GM18861 (cell line): Measurements from ENCODE around the gene PKNOX1.
"Not testable (repeated sequence)": the region's sequence is repeated elsewhere in the genome, so short reads cannot be mapped to it uniquely, and the experiment has no call there.

Experiments
- ATAC-seq: cut with Tn5 transposase; IDR thresholded peaks from one replicate; pipeline ENCODE4 v1.9.1; 2021; ENCODE audit not compliant: unreplicated experiment

The PKNOX1 gene, protein sequence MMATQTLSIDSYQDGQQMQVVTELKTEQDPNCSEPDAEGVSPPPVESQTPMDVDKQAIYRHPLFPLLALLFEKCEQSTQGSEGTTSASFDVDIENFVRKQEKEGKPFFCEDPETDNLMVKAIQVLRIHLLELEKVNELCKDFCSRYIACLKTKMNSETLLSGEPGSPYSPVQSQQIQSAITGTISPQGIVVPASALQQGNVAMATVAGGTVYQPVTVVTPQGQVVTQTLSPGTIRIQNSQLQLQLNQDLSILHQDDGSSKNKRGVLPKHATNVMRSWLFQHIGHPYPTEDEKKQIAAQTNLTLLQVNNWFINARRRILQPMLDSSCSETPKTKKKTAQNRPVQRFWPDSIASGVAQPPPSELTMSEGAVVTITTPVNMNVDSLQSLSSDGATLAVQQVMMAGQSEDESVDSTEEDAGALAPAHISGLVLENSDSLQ

DNA sequence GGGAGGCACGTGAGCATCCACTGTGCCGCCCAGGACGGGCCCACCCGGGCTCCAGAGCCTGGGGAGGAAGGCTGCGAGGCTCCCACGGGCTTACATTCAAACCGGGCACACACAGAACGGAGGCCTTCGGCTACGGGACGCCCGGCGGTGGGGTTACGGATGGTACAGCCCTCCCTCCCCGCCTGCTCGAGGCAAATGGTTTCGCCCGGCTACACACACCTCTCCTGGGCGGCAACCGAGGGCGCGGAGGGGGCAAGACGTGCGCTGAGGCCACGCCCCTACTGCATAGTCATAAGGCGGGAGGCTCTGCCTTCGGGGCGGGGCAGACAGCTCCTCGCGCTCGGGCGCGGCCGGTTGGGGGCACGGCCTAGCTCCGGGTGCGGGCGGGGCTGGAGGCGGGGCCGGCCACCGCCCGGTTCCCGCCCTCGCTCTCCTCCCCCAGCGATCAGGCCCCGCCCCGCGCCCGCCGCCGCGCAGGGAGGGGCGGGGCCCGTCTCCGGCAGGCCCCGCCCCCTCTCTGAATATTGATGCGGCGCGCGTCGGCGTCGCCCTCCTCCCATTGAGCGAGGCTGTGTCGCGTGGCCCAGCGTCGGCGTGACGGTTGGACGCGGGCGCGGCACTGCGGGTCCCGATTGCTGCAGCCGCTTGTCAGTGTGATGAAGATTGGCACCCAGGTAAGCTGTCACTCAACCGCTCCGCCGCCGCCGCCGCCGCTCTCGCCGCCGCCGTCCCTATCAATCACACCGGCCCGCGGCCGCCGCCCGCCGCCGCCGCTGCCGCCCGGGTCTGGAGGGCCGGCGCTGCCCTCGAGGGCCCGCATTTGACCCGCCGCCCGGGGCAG, at the start of gene PKNOX1:
Gene PKNOX1 (plus strand): TSS at position 572 of the 841 bp plus-strand sequence. CDS start 29,820 bp downstream, outside the sequence.
- peak; percentile 76 for ATAC-seq

DNA sequence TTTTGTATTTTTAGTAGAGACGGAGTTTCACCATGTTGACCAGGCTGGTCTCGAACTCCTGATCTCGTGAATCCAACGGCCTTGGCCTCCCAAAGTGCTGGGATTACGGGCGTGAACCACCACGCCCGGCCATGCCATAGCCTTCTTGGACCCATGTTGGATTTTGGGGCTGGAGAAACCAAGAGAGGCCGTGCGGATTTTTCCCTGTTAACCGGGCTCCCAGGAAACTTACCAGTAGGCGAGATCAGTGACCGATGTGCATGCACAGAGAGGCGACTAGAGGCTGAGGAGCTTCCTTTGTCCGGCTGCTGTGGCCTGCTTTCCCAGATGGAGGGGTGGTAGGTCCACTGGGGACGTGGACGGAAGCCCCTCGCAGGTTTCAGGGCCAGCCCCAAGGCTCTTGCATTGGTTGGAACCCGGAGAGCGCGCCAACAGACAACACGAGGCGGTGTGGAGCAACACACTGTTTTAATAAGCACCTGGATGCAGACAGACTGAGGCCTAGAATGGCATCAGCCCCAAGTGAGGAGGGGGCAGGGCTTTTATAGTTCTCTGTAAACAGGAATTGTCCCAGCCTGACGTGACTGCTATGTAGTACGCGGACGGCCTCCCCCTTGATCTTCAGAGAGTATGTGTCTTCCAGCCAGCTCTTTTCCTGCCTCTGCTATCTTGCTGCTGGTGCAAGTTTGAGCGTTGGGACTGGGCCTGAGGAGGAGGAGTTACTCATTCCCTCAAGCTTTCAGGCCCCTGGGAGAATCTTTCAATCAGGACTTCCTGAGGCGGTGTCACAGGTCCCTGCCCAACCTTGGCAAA, 49.0 kb upstream of the PKNOX1 start, which contains the start of gene ERVH48-1:
Gene ERVH48-1 (minus strand): TSS at position 517 of the 813 bp plus-strand sequence. CDS start 6,624 bp downstream, outside the sequence.
- ATAC-seq, result no peak

DNA sequence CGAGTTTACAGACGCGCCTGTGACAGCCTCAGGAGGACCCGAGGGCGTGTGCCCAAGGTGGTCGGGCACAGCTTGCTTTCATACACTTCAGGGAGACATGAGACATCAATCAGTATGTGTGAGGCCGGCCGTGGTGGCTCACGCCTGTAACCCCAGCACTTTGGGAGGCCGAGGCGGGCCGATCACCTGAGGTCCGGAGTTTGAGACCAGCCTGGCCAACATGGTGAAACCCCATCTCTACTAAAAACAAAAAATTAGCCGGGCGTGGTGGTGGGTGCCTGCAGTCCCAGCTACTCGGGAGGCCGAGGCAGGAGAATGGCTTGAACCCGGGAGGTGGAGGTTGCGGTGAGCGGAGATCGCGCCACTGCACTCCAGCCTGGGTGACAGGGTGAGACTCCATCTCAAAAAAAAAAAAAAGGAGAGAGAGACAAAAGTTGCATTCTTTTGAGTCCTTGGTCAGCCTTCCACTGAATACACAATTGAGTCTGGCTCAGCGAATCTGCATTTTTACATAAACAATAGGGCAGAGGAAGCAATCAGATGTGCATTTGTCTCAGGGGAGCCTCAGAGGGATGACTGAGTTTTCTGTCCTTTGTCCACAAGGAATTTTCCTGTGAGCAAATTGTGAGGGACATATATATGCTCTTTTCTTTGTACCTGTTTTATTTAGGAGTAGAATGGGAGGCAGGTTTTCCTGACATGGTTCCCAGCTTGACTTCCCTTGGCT, 46.7 kb upstream of the PKNOX1 start:
- ATAC-seq, result not testable (repeated sequence)

DNA sequence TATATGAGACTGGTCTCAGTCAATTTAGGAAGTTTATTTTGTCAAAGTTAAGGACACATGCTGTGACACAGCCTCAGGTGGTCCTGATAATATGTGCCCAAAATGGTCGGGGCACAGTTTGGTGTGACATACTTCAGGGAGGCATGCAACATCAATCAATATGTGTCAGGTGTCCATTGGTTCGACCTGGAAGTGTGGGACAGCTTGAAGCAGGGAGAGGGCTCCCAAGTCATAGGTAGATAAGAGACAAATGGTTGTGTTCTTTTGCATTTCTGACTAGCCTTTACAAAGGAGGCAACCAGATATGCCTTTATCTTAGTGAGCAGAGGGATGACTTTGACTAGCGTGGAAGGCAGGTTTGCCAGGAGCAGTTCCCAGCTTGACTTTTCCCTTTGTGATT, 44.4 kb upstream of the PKNOX1 start:
- ATAC-seq, result no peak

DNA sequence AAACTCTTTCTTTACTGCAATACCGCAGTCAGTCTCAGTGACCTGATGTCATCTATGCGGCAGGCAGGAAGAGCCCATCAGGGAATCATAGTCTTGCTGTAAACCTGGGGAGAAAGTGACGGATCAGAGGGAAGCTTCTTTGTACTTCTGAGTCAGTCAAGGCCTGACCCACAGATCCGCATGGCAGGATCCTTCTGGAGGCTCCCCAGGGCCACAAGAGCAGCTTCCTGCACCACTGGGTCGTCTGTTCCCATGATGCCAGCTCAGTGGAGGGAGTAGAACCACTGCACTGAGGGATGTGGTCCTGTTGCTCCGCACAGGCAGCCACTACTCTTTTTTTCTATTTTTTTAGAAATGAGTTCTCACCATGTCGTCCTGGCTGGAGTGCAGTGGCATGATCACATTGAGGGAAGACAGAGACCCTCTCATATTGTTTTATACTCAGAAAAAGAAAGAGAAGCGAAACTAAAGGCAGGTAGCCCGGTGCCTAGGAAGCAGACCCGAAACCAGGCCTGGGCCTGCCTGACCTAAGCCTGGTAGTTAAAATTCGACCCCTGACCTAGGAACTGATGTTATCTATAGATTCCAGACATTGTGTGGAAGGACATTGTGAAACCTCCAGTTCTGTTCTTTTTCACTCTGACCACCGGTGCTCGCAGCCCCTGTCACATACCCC, 42.7 kb upstream of the PKNOX1 start:
- ATAC-seq, result no peak

DNA sequence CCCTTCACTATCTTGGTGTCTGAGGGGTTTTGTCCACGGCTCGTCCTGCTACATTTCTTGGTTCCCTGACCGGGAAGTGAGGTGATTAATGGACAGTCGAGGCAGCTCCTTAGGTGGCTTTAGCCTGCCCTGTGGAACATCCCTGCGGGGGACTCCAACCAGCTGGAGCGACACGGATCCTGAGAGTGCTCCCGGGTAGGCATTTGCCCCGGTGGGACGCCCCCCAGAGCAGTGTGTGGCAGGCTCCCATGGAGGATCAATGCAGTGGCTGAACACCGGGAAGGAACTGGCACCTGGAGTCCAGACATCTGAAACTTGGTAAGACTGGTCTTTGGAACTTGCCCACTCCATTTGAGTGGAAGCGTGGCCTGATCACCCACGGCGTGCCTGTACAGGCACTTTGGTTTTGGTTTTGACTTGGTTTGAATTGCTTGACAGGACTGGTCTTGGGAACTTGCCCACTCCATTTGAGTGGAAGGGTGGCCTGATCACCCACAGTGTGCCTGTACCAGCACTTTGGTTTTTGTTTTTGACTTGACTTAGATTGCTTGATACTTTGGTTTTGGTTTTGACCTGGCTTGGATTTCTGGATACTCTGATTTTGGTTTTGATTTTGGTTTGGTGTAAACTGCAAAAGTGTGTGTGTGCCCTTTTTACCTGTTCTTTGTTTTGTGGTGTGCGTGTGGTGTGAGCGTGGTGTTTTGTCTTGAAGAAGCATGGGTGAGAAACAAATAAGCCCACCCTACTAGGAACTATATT, 41.8 kb upstream of the PKNOX1 start:
- ATAC-seq, result not testable (repeated sequence)

DNA sequence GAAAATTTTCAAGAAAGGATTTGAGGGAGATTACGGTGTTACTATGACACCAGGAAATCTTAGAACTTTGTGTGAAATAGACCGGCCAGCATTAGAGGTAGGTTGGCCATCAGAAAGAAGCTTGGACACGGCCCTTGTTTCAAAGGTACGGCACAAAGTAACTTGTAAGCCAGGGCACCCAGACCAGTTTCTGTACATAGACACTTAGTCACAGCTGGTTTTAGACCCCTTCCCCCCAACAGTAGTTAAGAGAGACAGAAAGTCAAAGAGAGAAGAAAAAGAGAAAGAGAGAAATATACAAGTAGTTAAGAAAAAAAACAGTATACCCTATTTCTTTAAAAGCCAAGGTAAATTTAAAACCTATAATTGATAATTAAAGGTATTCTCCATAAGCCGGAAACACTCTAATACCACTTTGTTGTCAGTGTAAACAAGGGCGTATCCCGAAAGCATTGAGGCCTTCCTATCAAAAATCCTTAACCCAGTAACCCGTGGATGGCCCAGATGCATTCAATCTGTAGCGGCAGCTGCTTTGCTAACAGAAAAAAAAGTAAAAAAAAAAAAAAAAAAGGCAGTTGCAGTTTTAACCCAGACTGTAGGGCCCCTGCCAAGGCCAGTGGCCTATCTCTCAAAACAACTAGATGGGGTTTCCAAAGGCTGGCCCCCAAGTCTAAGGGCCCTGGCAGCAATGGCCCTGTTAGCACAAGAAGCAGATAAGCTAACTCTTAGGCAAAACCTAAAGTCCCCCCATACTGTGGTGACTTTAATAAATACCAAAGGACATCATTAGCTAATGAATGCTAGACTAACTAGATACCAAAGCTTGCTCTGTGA, 41.0 kb upstream of the PKNOX1 start:
- not testable (repeated sequence) for ATAC-seq

DNA sequence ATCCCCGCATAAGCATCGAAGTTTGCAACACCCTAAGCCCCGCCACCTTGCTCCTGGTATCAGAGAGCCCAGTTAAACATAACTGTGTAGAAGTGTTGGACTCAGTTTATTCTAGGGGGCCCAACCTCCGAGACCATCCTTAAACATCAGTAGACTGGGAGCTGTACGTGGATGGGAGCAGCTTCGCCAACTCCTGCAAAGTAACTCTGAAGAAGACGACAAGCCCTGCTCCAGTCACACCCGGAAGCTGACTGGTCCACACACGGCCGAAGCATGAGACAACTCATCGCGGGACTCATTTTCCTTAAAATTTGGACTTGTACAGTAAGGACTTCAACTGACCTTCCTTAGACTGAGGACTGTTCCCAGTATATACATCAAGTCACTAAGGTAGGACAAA, 40.4 kb upstream of the PKNOX1 start:
- ATAC-seq, result not testable (repeated sequence)

DNA sequence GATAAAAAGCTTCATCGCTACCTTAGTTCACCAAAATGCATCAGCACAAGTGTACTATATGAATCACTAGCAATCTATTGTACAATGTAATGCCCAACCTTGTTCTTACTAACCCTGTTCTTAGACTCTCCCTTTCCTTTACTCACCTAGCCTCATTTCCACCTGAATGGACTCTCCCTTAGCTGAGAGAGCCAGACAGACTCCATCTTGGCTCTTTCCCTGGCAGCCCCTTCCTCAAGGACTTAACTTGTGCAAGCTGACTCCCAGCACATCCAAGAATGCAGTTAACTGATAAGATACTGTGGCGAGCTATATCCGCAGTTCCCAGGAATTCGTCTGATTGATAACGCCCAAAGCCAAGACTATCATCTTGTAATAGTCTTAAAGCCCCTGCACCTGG, 38.0 kb upstream of the PKNOX1 start:
- ATAC-seq, result not testable (repeated sequence)

DNA sequence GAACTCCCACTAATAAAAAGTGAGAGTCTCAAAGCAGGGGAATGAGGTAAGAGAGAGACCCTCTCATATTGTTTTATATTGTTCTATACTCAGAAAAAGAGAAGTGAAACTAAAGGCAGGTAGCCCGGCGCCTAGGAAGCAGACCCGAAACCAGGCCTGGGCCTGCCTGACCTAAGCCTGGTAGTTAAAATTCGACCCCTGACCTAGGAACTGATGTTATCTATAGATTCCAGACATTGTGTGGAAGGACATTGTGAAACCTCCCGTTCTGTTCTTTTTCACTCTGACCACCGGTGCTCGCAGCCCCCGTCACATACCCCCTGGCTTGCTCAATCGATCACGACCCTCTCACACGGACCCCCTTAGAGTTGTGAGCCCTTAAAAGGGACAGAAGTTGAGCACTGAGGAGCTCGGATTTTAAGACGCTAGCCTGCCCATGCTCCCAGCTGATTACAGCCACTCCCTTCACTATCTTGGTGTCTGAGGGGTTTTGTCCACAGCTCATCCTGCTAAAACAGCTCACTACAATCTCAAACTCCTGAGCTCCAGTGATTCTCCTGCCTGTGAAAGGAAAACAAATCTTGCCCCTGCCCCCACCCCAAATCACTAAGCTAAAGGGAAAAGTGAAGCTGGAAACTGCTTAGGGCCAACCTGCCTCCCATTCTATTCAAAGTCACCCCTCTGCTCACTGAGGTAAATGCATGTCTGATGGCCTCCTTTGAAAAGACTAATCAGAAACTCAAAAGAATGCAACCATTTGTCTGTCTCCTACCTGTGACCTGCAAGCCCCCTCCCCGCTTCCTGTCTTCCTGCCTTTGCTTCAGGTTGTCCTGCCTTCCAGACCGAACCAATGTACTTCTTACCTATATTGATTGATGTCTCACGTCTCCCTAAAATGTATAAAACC, 37.1 kb upstream of the PKNOX1 start:
- not testable (repeated sequence) for ATAC-seq

DNA sequence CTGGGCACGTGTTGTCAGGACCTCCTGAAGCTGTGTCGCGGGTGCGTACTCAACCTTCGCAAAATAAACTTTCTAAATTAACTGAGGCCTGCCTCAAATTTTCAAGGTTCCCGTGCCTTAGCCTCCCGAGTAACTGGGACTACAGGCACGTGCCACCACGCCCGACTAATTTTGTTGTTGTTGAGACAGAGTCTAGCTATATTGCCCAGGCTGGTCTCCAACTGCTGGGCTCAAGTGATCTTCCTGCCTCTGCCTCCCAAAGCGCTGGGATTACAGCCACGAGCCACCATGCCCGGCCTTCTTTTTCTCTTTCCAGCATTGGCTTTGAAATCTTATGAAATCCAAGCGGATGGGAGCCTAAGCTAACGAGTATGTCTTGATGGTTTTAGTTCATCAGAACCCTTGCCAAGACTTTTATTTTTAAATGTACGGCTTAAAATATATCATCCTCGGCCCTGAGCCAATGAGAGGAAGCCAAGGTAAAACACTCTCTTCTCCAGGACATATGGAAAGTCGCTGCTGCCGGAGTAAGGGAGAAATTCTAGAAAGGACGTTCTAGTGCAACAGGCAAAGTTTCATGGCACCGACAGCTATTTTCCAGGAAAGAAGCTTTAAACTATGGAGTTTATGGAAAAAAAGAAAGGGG, 36.3 kb upstream of the PKNOX1 start:
- ATAC-seq, result no peak

DNA sequence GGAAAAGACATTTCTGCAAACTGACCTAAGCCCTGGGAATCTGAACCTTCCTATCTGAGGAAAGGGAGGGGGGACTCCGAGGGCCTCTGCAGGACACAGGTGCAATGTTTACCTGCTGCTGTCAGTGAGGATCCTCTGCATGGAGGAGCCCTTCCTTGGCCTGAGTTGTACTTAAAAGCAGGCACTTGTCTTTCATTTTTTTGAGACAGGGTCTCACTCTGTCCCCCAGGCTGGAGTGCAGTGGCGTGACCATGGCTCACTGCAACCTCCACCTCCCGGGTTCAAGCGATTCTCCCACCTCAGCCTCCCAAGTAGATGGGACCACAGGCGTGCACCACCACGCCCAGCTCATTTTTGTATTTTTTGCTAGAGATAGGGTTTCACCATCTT, 35.8 kb upstream of the PKNOX1 start:
- ATAC-seq, result not testable (repeated sequence)

DNA sequence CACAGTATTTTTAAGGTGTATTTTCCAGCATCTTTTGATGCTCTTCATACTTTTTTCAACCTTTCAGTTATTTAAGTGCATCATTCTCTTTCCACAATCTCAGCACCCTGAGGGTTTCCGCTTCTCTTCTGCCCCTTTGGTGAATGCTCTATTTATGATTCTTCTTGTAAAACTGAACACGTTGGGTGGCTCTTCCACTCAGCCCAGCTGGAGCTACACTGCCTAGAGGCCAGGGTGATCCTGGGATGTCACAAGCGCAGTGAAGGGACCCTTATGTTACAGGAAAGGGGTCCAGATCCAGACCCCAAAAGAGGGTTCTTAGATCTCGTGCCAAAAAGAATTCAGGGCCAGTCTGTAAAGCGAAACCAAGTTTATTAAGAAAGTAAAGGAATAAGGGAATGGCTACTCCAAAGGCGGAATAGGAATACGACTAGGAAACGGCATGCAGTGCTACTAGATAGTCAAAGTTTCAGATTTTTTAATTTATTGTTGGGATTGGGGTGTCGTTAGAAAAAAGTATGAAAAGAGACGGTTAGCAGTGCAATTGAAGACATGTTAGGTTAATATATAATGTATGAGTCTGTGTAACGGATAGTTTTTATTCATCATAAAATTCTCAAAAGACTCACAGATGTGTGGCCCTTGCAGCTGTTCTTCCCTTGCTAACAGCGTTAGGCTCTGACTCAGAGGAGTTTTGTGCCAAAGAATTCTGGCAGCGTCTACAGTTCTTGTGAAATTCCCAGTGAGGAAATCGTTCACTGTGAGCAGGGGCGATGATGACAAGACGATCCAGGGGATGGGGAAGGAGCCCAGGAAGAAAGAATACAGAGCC, 34.6 kb upstream of the PKNOX1 start:
- no peak for ATAC-seq

DNA sequence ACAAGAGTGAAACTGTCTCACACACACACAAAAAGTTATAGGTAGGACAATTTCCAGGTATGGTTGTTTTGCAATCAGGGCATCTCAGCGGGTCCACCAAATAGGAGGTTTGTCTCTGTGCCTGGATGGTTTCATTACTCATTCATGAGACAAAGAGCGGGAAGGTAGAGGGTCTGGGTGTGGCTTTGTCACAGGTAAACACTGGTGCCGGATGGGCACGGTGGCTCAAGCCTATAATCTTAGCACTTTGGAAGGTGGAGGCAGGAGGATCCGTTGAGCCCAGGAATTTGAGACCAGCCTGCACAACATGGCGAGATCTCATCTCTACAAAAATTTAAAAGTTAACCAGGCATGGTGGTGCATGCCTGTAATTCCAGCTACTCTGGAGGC, 32.7 kb upstream of the PKNOX1 start:
- ATAC-seq, result no peak

DNA sequence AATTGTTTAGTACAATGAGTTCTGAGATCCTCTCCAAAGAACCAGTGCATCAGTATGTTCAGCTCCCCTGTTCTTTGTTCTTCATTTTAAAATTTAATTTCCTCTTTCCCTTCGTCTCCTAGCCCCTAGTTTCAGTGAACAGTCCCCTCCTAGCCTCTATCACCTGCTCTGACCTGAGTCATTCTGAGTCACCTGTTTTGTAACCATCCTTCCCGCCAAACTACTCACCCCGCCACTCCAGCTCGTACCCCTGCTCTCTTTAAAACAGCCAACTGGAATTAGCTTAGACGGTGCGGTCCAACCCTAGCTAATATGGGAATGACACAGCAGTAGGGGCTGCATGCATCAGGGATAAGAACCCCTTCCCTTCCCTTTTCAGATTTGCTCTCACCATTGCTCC, 32.1 kb upstream of the PKNOX1 start:
- ATAC-seq, result no peak
